Type B pancreatic cell (in vitro differentiated cells): ENCODE measurements around the gene SULT1C3. TPM values are rescaled to one million over a fixed set of nuclear protein-coding genes. Genes with fewer than 3 reads are reported as not detected.

Experiments used
- DNase-seq: peaks from one replicate; pipeline ENCODE4 v3.0.0; 2021; ENCODE audit warnings: mixed read lengths; ENCODE audit not compliant: unreplicated experiment; ENCODE audit errors: extremely low spot score
- H3K27ac Mint-ChIP-seq: 2 replicates; pipeline ENCODE4 v1.8.0; 2021; ENCODE audit warnings: mild to moderate bottlenecking, mixed read lengths
- H3K27me3 Mint-ChIP-seq: 2 replicates; pipeline ENCODE4 v1.8.0; 2021; ENCODE audit warnings: mixed read lengths
- H3K36me3 Mint-ChIP-seq: 2 replicates; pipeline ENCODE4 v1.8.0; 2021; ENCODE audit warnings: mixed read lengths
- H3K4me1 Mint-ChIP-seq: one replicate; pipeline ENCODE4 v1.8.0; 2021; ENCODE audit warnings: mixed read lengths; ENCODE audit not compliant: unreplicated experiment
- H3K4me3 Mint-ChIP-seq: 2 replicates; pipeline ENCODE4 v1.8.0; 2021; ENCODE audit warnings: mild to moderate bottlenecking, mixed read lengths
- H3K9me3 Mint-ChIP-seq: 2 replicates; pipeline ENCODE4 v1.8.0; 2021; ENCODE audit warnings: mixed read lengths
- CTCF ChIP-seq: fragments of 200-600 bp; sonication (generic); conservative IDR thresholded peaks from 2 replicates; pipeline ENCODE4 v1.5.0; 2021; ENCODE audit warnings: antibody characterized with exemption, mild to moderate bottlenecking
- total RNA-seq: library from RNA; stranded (reverse); gene quantifications from 2 replicates; pipeline ENCODE4 v1.2.1, GENCODE V29; 2021; ENCODE audit warnings: low replicate concordance

Gene SULT1C3
- total RNA-seq, 1 donor from 2014 or later, result not detected

- H3K4me3 Mint-ChIP-seq, result no peak overlapping the region
- no peak for TF ChIP-seq CTCF
- DNase-seq, result no peak
- H3K4me1 Mint-ChIP-seq, result no peaks in the 10 kb centered on the region
- peaks cover 7% of the 10 kb centered on the region for H3K9me3 Mint-ChIP-seq
- H3K36me3 Mint-ChIP-seq, result no peaks in the 10 kb centered on the region
- no peaks in the 10 kb centered on the region for H3K27me3 Mint-ChIP-seq
- no peak overlapping the region for H3K27ac Mint-ChIP-seq
Measured at GRCh38 chr2:108228537-108228936, 11.2 kb upstream of the SULT1C3 start.

GRCh38 chr2:108229875-108230274 lies 9.9 kb upstream of the SULT1C3 start:
- no peak overlapping the region for H3K27ac Mint-ChIP-seq
- H3K27me3 Mint-ChIP-seq, result no peaks in the 10 kb centered on the region
- H3K4me1 Mint-ChIP-seq, result no peaks in the 10 kb centered on the region
- H3K9me3 Mint-ChIP-seq, result no peaks in the 10 kb centered on the region
- no peak for TF ChIP-seq CTCF
- DNase-seq, result no peak
- H3K4me3 Mint-ChIP-seq, result no peak overlapping the region
- H3K36me3 Mint-ChIP-seq, result no peaks in the 10 kb centered on the region

GRCh38 chr2:108235577-108235976 lies 4.2 kb upstream of the SULT1C3 start:
- H3K27me3 Mint-ChIP-seq, result no peaks in the 10 kb centered on the region
- no peak overlapping the region for H3K4me3 Mint-ChIP-seq
- H3K4me1 Mint-ChIP-seq, result no peaks in the 10 kb centered on the region
- no peak for TF ChIP-seq CTCF
- DNase-seq, result no peak
- no peak overlapping the region for H3K27ac Mint-ChIP-seq
- no peaks in the 10 kb centered on the region for H3K36me3 Mint-ChIP-seq
- peaks cover 13% of the 10 kb centered on the region for H3K9me3 Mint-ChIP-seq

GRCh38 chr2:108236676-108237335 lies 3.0 kb upstream of the SULT1C3 start:
- Mint-ChIP-seq H3K27ac (no peak overlapping the region), H3K4me1 (no peaks in the 10 kb centered on the region), H3K27me3 (no peaks in the 10 kb centered on the region), H3K36me3 (no peaks in the 10 kb centered on the region), H3K9me3 (peaks cover 13% of the 10 kb centered on the region), H3K4me3 (no peak overlapping the region)
- no peak for DNase-seq
- TF ChIP-seq CTCF, result no peak

GRCh38 chr2:108240966-108241365 lies 1.2 kb downstream of the SULT1C3 start:
- peaks cover 13% of the 10 kb centered on the region for H3K9me3 Mint-ChIP-seq
- DNase-seq, result no peak

More at GRCh38 chr2:108240966-108241365, 1.2 kb downstream of the SULT1C3 start:
- Mint-ChIP-seq H3K27ac (no peak overlapping the region), H3K4me3 (no peak overlapping the region), H3K27me3 (no peaks in the 10 kb centered on the region), H3K36me3 (no peaks in the 10 kb centered on the region), H3K4me1 (no peaks in the 10 kb centered on the region)
- TF ChIP-seq CTCF, result no peak
